HepG2 (cell line): ENCODE data around the gene MAS1L. TPM values are rescaled to one million over a fixed set of nuclear protein-coding genes. Genes with fewer than 3 reads are reported as not detected.

ENCODE experiments used
- ATAC-seq: fragments of 200-7000 bp; cut with Tn5 transposase; 3 replicates; pipeline ENCODE4 v1.9.1; 2020; ENCODE audit warnings: mild to moderate bottlenecking, moderate library complexity
- BruUV-seq: library from RNA; stranded (reverse); fragments of 400-500 nt; replicated peaks from 2 replicates; lab custom pipeline; 2021; lab: Mats Ljungman, UMichigan
- CTCF ChIA-PET: fragments of 300-600 bp; formaldehyde crosslinking; extraction: SDS; loops from one replicate; lab custom pipeline; 2021; ENCODE audit warnings: low total read pairs, inconsistent platforms, low intra/inter-chr PET ratio; lab: Yijun Ruan, JAX
- POLR2A ChIA-PET: fragments of 350-600 bp; sonication (Branson Sonifier 250); formaldehyde crosslinking; loops from one replicate; lab custom pipeline; 2020; ENCODE audit warnings: antibody characterized with exemption, inconsistent platforms; lab: Yijun Ruan, JAX
- DNase-seq: peaks from one replicate; pipeline ENCODE4 v3.0.0-alpha.2; 2015; ENCODE audit warnings: low spot score
- FAIRE-seq: peaks from 3 replicates; lab custom pipeline; 2011; peaks lifted over from hg19 to GRCh38; lab: Jason Lieb, UNC
- H2AFZ ChIP-seq: one replicate; pipeline ENCODE4 v1.6.1; 2011; ENCODE audit warnings: low read length, inconsistent platforms
- H3K27ac ChIP-seq: fragments of 300-600 bp; 3 replicates; pipeline ENCODE4 v1.8.0; 2011; ENCODE audit warnings: mixed run types, mild to moderate bottlenecking, mixed read lengths, low read length, inconsistent platforms; ENCODE audit not compliant: insufficient read depth; ENCODE audit errors: extremely low read length
- H3K27me3 ChIP-seq, 2 experiments: fragments of 200-600 bp in 1 of 2; 2 replicates in 1 of 2; 3 replicates in 1 of 2; pipeline versions ENCODE4 v1.6.0 to v1.8.0; 2011; ENCODE audit warnings: low read length in 2 of 2, mild to moderate bottlenecking in 2 of 2, moderate library complexity in 2 of 2, inconsistent platforms in 1 of 2; ENCODE audit not compliant: insufficient read depth in 2 of 2, control insufficient read depth in 1 of 2
- H3K36me3 ChIP-seq, 2 experiments: fragments of 200-600 bp in 1 of 2; replicated peaks in 1 of 2; 2 replicates in 1 of 2; 3 replicates in 1 of 2; pipeline versions ENCODE4 v1.5.1 to v1.8.0; 2011; ENCODE audit warnings: low read length in 2 of 2, inconsistent platforms in 1 of 2; ENCODE audit not compliant: insufficient read depth in 2 of 2, control insufficient read depth in 1 of 2
- H3K4me1 ChIP-seq: 2 replicates; pipeline ENCODE4 v1.5.1; 2012; ENCODE audit warnings: low read length, inconsistent platforms; ENCODE audit not compliant: insufficient read depth
- H3K4me2 ChIP-seq: 2 replicates; pipeline ENCODE4 v1.6.0; 2011; ENCODE audit warnings: low read depth, low read length, inconsistent platforms
- H3K4me3 ChIP-seq, 3 experiments: fragments of 200-600 bp in 1 of 3; sonication (generic), shearing (Covaris generic) in 1 of 3; replicated peaks in 1 of 3; 2 replicates each; pipeline ENCODE4 v1.5.1; 2011 to 2016; ENCODE audit warnings: low read length in 3 of 3, inconsistent platforms in 2 of 3, low read depth in 2 of 3, mild to moderate bottlenecking in 2 of 3, control low read depth in 1 of 3, mixed read lengths in 1 of 3; ENCODE audit not compliant: insufficient read depth in 1 of 3
- H3K79me2 ChIP-seq: one replicate; pipeline ENCODE4 v1.6.1; 2011; ENCODE audit warnings: low read length, inconsistent platforms; ENCODE audit not compliant: insufficient read depth
- H3K9ac ChIP-seq: 2 replicates; pipeline ENCODE4 v1.6.0; 2011; ENCODE audit warnings: mild to moderate bottlenecking, low read depth, low read length, inconsistent platforms; ENCODE audit not compliant: insufficient read depth
- H3K9me3 ChIP-seq: 2 replicates; pipeline ENCODE4 v1.5.1; 2012; ENCODE audit warnings: mild to moderate bottlenecking, low read length
- H4K20me1 ChIP-seq: 2 replicates; pipeline ENCODE4 v1.6.0; 2011; ENCODE audit warnings: inconsistent platforms, mild to moderate bottlenecking, low read length, moderate library complexity; ENCODE audit not compliant: insufficient read depth
- ATF7 ChIP-seq, 2 experiments: fragments of 450-650 bp in 1 of 2; sonication (generic) in 1 of 2; formaldehyde crosslinking in 1 of 2; IDR thresholded peaks; 2 replicates each; pipeline versions ENCODE4 v1.4.0 to v1.6.1; 2016 to 2020; ENCODE audit warnings: antibody characterized with exemption in 1 of 2, mild to moderate bottlenecking in 1 of 2, missing genetic modification reagents in 1 of 2
- CENPT ChIP-seq: sonication (generic); formaldehyde crosslinking; IDR thresholded peaks from 2 replicates; pipeline ENCODE4 v1.8.0; 2022; ENCODE audit warnings: low read depth, mild to moderate bottlenecking, moderate library complexity, missing genetic modification reagents
- DMAP1 ChIP-seq: IDR thresholded peaks from 2 replicates; pipeline ENCODE4 v1.6.1; 2016
- DNMT1 ChIP-seq: sonication (generic); formaldehyde crosslinking; IDR thresholded peaks from 2 replicates; pipeline ENCODE4 v1.5.1; 2020; ENCODE audit warnings: mild to moderate bottlenecking, missing genetic modification reagents
- IRF1 ChIP-seq: sonication (generic); formaldehyde crosslinking; IDR thresholded peaks from 2 replicates; pipeline ENCODE4 v1.4.0; 2020; ENCODE audit warnings: low read depth, mild to moderate bottlenecking, missing genetic modification reagents
- MYC ChIP-seq: sonication (generic); formaldehyde crosslinking; IDR thresholded peaks from 2 replicates; pipeline ENCODE4 v1.9.0; 2021; ENCODE audit warnings: missing genetic modification reagents, borderline replicate concordance
- TARDBP ChIP-seq: sonication (generic); formaldehyde crosslinking; IDR thresholded peaks from 2 replicates; pipeline ENCODE4 v1.8.0; 2022; ENCODE audit warnings: mild to moderate bottlenecking, missing genetic modification reagents
- ZNF260 ChIP-seq: sonication (generic); formaldehyde crosslinking; IDR thresholded peaks from 2 replicates; pipeline ENCODE4 v1.4.0; 2020; ENCODE audit warnings: missing genetic modification reagents, low read depth, mild to moderate bottlenecking, borderline replicate concordance
- ZNF264 ChIP-seq: sonication (generic); formaldehyde crosslinking; IDR thresholded peaks from 2 replicates; pipeline ENCODE4 v1.4.0; 2020; ENCODE audit warnings: missing genetic modification reagents
- ZNF468 ChIP-seq: sonication (generic); formaldehyde crosslinking; IDR thresholded peaks from 2 replicates; pipeline ENCODE4 v1.8.0; 2022; ENCODE audit warnings: mild to moderate bottlenecking, moderate library complexity, missing genetic modification reagents
- WGBS: methylation state at CpG from one replicate; pipeline ENCODE4 v1.1.6; 2017; ENCODE audit warnings: low lambda C conversion rate; 5-methylcytosine and 5-hydroxymethylcytosine counted together
- in situ Hi-C: cut with HindIII; loops from 2 replicates; pipeline ENCODE4 v1.10.0; 2017; ENCODE audit warnings: low pct_unique_long_range_greater_than_20kb; ENCODE audit not compliant: extremely low pct_ligation_motif_present
- intact Hi-C: fragments of 100-400 bp; cut with micrococcal nuclease; formaldehyde crosslinking; loops from one replicate; pipeline ENCODE4 v1.10.0; 2022; ENCODE audit not compliant: unreplicated experiment
- polyA plus RNA-seq, 8 experiments: library from polyadenylated mRNA; depleted of rRNA in 3 of 8; stranded (reverse) in 7 of 8; unstranded in 1 of 8; fragments of >200 nt; fragmentation: Illumina TruSeq in 4 of 8; extraction: Trizol in 4 of 8; gene quantifications; 2 replicates each; pipeline versions ENCODE4 v1.2.1 to v1.2.3, GENCODE V29; 2011 to 2016; ENCODE audit warnings: low read depth in 4 of 8, missing spikeins in 1 of 8, mixed read lengths in 1 of 8; ENCODE audit not compliant: insufficient read depth in 1 of 8
- total RNA-seq, 5 experiments: library from RNA; depleted of rRNA; stranded (reverse); fragments of >200 nt; fragmentation: Illumina TruSeq; extraction: Trizol; gene quantifications; 2 replicates each; pipeline ENCODE4 v1.2.3, GENCODE V29; 2016; ENCODE audit warnings: low read depth in 1 of 5
- TF ChIP-seq, protein P1 (sequence below): IDR thresholded peaks from 2 replicates; pipeline ENCODE4 v1.6.1; 2016; ENCODE audit warnings: missing compliant biosample characterization, missing genetic modification reagents, borderline replicate concordance

Gene MAS1L
- total and polyA plus RNA-seq, 2 of the 13 experiments (the other 11 are each of a cell fraction or from before 2014, with no cell fraction given) = not detected

GRCh38 chr6:29529956-29530355 lies 42.2 kb upstream of the MAS1L start:
- Histone ChIP-seq H3K9ac (no peak overlapping the region), H3K4me1 (no peaks in the 10 kb centered on the region), H3K27ac (no peak overlapping the region), H3K27me3 (no peaks in the 10 kb centered on the region), H3K36me3 (no peaks in the 10 kb centered on the region), H3K4me3 (no peak overlapping the region), H2AFZ (no peak overlapping the region), H3K9me3 (no peaks in the 10 kb centered on the region), H3K79me2 (no peaks in the 10 kb centered on the region), H4K20me1 (no peaks in the 10 kb centered on the region), H3K4me2 (no peak overlapping the region)
- WGBS = 40% methylated on average over 2 of the region's 3 CpGs
- no peak for TF ChIP-seq IRF1 (CRISPR knock-in tag)
- no peak for TF ChIP-seq ZNF264
- no peak for TF ChIP-seq ZNF260 (CRISPR knock-in tag)
- TF ChIP-seq, protein P1, sequence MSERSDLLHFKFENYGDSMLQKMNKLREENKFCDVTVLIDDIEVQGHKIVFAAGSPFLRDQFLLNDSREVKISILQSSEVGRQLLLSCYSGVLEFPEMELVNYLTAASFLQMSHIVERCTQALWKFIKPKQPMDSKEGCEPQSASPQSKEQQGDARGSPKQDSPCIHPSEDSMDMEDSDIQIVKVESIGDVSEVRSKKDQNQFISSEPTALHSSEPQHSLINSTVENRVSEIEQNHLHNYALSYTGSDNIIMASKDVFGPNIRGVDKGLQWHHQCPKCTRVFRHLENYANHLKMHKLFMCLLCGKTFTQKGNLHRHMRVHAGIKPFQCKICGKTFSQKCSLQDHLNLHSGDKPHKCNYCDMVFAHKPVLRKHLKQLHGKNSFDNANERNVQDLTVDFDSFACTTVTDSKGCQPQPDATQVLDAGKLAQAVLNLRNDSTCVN = no peak
- no peak for TF ChIP-seq MYC (CRISPR knock-in tag)
- no peak for TF ChIP-seq ZNF468 (CRISPR knock-in tag)
- TF ChIP-seq DNMT1 (CRISPR knock-in tag) = no peak
- TF ChIP-seq CENPT (CRISPR knock-in tag) = no peak
- TF ChIP-seq ATF7 (IDR thresholded peaks at IDR 0.05) = no peak
- TF ChIP-seq ATF7 (CRISPR knock-in tag; IDR thresholded peaks at IDR 0.05) = no peak
- no peak for TF ChIP-seq TARDBP (CRISPR knock-in tag)
- no peak for TF ChIP-seq DMAP1 (CRISPR knock-in tag)
- no peak for FAIRE-seq
- no TSS peak for BruUV-seq
- CTCF ChIA-PET = no interaction called here
- intact Hi-C loops (no loop called here), in situ Hi-C loops (no loop called here)
- POLR2A ChIA-PET = no interaction called here
- no peak for ATAC-seq
- DNase-seq = no peak
